Neural cell (in vitro differentiated cells): Measurements from ENCODE around the gene SEMA6A. TPM values are rescaled to one million over a fixed set of nuclear protein-coding genes. Genes with fewer than 3 reads are reported as not detected.

Experiments used
- H2AFZ ChIP-seq: fragments of 200-600, 300-800 bp; sonication (generic), shearing (Covaris generic); 2 replicates; pipeline ENCODE4 v1.6.0; 2014; ENCODE audit warnings: low read depth, mild to moderate bottlenecking, antibody characterized with exemption, low read length, moderate library complexity
- H3F3A ChIP-seq: fragments of 200-600 bp; shearing (Covaris generic); 2 replicates; pipeline ENCODE4 v1.6.1; 2016; ENCODE audit warnings: mild to moderate bottlenecking, moderate library complexity, mixed read lengths, antibody characterized with exemption, low read length; ENCODE audit not compliant: insufficient read depth, poor library complexity, severe bottlenecking
- H3K27ac ChIP-seq: fragments of 200-600, 300-800 bp; sonication (generic), shearing (Covaris generic); 2 replicates; pipeline ENCODE4 v1.5.1; 2014; ENCODE audit warnings: mild to moderate bottlenecking, low read length, moderate library complexity
- H3K27me3 ChIP-seq: fragments of 300-800, 200-600 bp; sonication (generic), shearing (Covaris generic); 2 replicates; pipeline ENCODE4 v1.6.0; 2014; ENCODE audit warnings: mild to moderate bottlenecking, low read depth, low read length, moderate library complexity; ENCODE audit not compliant: insufficient read depth
- H3K36me3 ChIP-seq: fragments of 300-800, 200-600 bp; sonication (generic), shearing (Covaris generic); 2 replicates; pipeline ENCODE4 v1.5.1; 2014; ENCODE audit warnings: mild to moderate bottlenecking, antibody characterized with exemption, low read length, moderate library complexity; ENCODE audit not compliant: insufficient read depth
- H3K4me2 ChIP-seq: fragments of 300-800, 200-600 bp; sonication (generic), shearing (Covaris generic); 2 replicates; pipeline ENCODE4 v1.6.0; 2014; ENCODE audit warnings: mild to moderate bottlenecking, low read length
- H3K4me3 ChIP-seq: fragments of 300-800, 200-600 bp; sonication (generic), shearing (Covaris generic); 2 replicates; pipeline ENCODE4 v1.5.1; 2014; ENCODE audit warnings: mild to moderate bottlenecking, low read length, moderate library complexity
- H3K79me2 ChIP-seq: fragments of 200-600 bp; shearing (Covaris generic); replicated peaks from 2 replicates; pipeline ENCODE4 v1.6.0; 2014; ENCODE audit warnings: mild to moderate bottlenecking, low read length, moderate library complexity; ENCODE audit not compliant: insufficient read depth
- H3K9ac ChIP-seq: fragments of 300-800, 200-600 bp; sonication (generic), shearing (Covaris generic); 2 replicates; pipeline ENCODE4 v1.6.1; 2016; ENCODE audit warnings: mild to moderate bottlenecking, low read length, mixed read lengths
- H3K9me2 ChIP-seq: fragments of 200-600 bp; shearing (Covaris generic); 2 replicates; pipeline ENCODE4 v1.6.1; 2016; ENCODE audit warnings: mild to moderate bottlenecking, low read length, mixed read lengths; ENCODE audit not compliant: insufficient read depth
- H3K9me3 ChIP-seq: fragments of 200-600, 300-800 bp; sonication (generic), shearing (Covaris generic); 2 replicates; pipeline ENCODE4 v1.6.1; 2016; ENCODE audit warnings: mild to moderate bottlenecking, mixed run types, low read length, moderate library complexity, mixed read lengths
- H4K20me1 ChIP-seq: fragments of 200-600 bp; shearing (Covaris generic); 2 replicates; pipeline ENCODE4 v1.6.1; 2016; ENCODE audit warnings: mild to moderate bottlenecking, mixed run types; ENCODE audit not compliant: insufficient read depth
- EP300 ChIP-seq: fragments of 450-650 bp; conservative IDR thresholded peaks from 2 replicates; pipeline ENCODE4 v1.6.1; 2014; ENCODE audit warnings: antibody characterized with exemption, mild to moderate bottlenecking, moderate library complexity; ENCODE audit not compliant: poor library complexity, severe bottlenecking
- EZH2 ChIP-seq: fragments of 200-600, 300-800 bp; shearing (Covaris generic), sonication (generic); IDR thresholded peaks from 2 replicates; pipeline ENCODE4 v1.6.1; 2014; ENCODE audit warnings: antibody characterized with exemption, low read length, borderline replicate concordance, mild to moderate bottlenecking; ENCODE audit not compliant: insufficient read depth, poor library complexity, severe bottlenecking
- MXI1 ChIP-seq: fragments of 450-650 bp; conservative IDR thresholded peaks from 2 replicates; pipeline ENCODE4 v1.6.1; 2014; ENCODE audit warnings: antibody characterized with exemption, mild to moderate bottlenecking; ENCODE audit not compliant: poor library complexity, severe bottlenecking
- POLR2AphosphoS5 ChIP-seq: IDR thresholded peaks from 2 replicates; pipeline ENCODE4 v1.6.1; 2012
- RAD21 ChIP-seq: fragments of 450-650 bp; conservative IDR thresholded peaks from 2 replicates; pipeline ENCODE4 v1.6.1; 2014; ENCODE audit warnings: antibody characterized with exemption, mild to moderate bottlenecking, moderate library complexity
- SMC3 ChIP-seq: fragments of 450-650 bp; conservative IDR thresholded peaks from 2 replicates; pipeline ENCODE4 v1.6.1; 2014; ENCODE audit warnings: antibody characterized with exemption, mild to moderate bottlenecking, moderate library complexity; ENCODE audit not compliant: poor library complexity
- TAF1 ChIP-seq: IDR thresholded peaks from 2 replicates; pipeline ENCODE4 v1.6.1; 2012; ENCODE audit warnings: low read depth
- polyA plus RNA-seq: library from polyadenylated mRNA; depleted of rRNA; stranded (reverse); fragments of >200 nt; gene quantifications from 2 replicates; pipeline ENCODE4 v1.2.3, GENCODE V29; 2014
- TF ChIP-seq, protein P1 (sequence below): fragments of 450-650 bp; IDR thresholded peaks from 2 replicates; pipeline ENCODE4 v1.5.1; 2014; ENCODE audit warnings: antibody characterized with exemption, mild to moderate bottlenecking, moderate library complexity; ENCODE audit not compliant: poor library complexity, severe bottlenecking
- TF ChIP-seq, protein P2 (sequence below): IDR thresholded peaks from 2 replicates; pipeline ENCODE4 v1.6.1; 2012; ENCODE audit warnings: borderline replicate concordance

SEMA6A gene
- polyA plus RNA-seq, 1 donor from 2014 or later: 6.5 TPM

DNA sequence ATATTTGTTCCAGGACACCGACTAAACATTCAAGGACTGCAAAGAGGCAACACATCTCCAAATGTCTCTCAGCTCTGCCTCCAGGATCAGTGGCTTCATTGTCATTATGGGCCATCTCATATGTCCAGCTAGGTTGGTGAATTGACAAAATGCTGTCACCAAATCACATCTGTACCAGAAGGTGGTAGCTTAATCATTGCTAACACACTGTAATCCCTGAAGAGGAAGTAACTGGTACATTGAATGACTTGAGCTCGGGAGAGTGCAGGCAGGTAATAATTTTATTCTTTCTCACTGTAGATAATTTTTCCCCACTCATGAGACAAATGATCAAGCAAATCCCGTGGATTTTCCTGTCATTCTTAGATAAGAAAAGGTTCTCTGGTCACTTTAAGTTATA, 169.8 kb downstream of the SEMA6A start:
- no peak overlapping the region for H3K27ac ChIP-seq
- H4K20me1 ChIP-seq: no peaks in the 10 kb centered on the region
- no peak overlapping the region for H2AFZ ChIP-seq
- H3K9ac ChIP-seq: no peak overlapping the region
- H3K9me2 ChIP-seq: no peaks in the 10 kb centered on the region
- H3K9me3 ChIP-seq: no peaks in the 10 kb centered on the region
- H3K4me2 ChIP-seq: no peak overlapping the region
- H3K79me2 ChIP-seq: no peaks in the 10 kb centered on the region
- H3K36me3 ChIP-seq: no peaks in the 10 kb centered on the region
- no peak overlapping the region for H3K4me3 ChIP-seq
- no peaks in the 10 kb centered on the region for H3K27me3 ChIP-seq
- H3F3A ChIP-seq: no peaks in the 10 kb centered on the region
- TF ChIP-seq EP300 (no peak), TAF1 (no peak), EZH2 (no peak), MXI1 (no peak), SMC3 (no peak), RAD21 (no peak), POLR2AphosphoS5 (no peak)
- TF ChIP-seq, protein P1, sequence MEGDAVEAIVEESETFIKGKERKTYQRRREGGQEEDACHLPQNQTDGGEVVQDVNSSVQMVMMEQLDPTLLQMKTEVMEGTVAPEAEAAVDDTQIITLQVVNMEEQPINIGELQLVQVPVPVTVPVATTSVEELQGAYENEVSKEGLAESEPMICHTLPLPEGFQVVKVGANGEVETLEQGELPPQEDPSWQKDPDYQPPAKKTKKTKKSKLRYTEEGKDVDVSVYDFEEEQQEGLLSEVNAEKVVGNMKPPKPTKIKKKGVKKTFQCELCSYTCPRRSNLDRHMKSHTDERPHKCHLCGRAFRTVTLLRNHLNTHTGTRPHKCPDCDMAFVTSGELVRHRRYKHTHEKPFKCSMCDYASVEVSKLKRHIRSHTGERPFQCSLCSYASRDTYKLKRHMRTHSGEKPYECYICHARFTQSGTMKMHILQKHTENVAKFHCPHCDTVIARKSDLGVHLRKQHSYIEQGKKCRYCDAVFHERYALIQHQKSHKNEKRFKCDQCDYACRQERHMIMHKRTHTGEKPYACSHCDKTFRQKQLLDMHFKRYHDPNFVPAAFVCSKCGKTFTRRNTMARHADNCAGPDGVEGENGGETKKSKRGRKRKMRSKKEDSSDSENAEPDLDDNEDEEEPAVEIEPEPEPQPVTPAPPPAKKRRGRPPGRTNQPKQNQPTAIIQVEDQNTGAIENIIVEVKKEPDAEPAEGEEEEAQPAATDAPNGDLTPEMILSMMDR: no peak
- TF ChIP-seq, protein P2, sequence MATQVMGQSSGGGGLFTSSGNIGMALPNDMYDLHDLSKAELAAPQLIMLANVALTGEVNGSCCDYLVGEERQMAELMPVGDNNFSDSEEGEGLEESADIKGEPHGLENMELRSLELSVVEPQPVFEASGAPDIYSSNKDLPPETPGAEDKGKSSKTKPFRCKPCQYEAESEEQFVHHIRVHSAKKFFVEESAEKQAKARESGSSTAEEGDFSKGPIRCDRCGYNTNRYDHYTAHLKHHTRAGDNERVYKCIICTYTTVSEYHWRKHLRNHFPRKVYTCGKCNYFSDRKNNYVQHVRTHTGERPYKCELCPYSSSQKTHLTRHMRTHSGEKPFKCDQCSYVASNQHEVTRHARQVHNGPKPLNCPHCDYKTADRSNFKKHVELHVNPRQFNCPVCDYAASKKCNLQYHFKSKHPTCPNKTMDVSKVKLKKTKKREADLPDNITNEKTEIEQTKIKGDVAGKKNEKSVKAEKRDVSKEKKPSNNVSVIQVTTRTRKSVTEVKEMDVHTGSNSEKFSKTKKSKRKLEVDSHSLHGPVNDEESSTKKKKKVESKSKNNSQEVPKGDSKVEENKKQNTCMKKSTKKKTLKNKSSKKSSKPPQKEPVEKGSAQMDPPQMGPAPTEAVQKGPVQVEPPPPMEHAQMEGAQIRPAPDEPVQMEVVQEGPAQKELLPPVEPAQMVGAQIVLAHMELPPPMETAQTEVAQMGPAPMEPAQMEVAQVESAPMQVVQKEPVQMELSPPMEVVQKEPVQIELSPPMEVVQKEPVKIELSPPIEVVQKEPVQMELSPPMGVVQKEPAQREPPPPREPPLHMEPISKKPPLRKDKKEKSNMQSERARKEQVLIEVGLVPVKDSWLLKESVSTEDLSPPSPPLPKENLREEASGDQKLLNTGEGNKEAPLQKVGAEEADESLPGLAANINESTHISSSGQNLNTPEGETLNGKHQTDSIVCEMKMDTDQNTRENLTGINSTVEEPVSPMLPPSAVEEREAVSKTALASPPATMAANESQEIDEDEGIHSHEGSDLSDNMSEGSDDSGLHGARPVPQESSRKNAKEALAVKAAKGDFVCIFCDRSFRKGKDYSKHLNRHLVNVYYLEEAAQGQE: no peak

DNA sequence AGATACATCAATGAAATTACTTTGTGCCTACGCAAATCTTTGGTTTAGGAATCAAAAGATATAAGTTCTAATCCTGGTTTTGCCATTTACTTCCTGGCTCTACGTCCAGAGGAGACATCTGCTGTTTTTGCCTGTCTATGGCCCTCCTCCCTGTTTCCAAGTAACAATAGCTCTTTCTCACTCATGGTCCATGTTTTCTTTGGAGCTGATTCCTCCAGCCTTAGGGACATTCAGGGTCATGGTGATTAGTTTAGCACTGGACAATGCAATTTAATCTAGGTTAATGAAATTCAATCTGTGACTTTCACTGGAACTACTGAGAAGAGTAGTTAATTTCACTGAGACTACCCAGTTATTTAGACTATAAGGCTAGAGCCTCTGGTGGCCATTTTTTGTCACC, 170.6 kb downstream of the SEMA6A start:
- Histone ChIP-seq H3K4me3 (no peak overlapping the region), H3K4me2 (no peak overlapping the region), H3K9me2 (no peaks in the 10 kb centered on the region), H2AFZ (no peak overlapping the region), H3K27ac (no peak overlapping the region), H3K9ac (no peak overlapping the region), H4K20me1 (no peaks in the 10 kb centered on the region), H3K79me2 (no peaks in the 10 kb centered on the region), H3F3A (no peaks in the 10 kb centered on the region), H3K9me3 (no peaks in the 10 kb centered on the region), H3K27me3 (no peaks in the 10 kb centered on the region), H3K36me3 (no peaks in the 10 kb centered on the region)
- TF ChIP-seq SMC3: no peak
- TF ChIP-seq POLR2AphosphoS5: no peak
- no peak for TF ChIP-seq EP300
- TF ChIP-seq RAD21: no peak
- TF ChIP-seq, protein P2: no peak
- TF ChIP-seq, protein P1: no peak
